GM12891 (cell line): Measurements from ENCODE around the gene IL18RAP.

Experiments used
- PAX5 ChIP-seq: IDR thresholded peaks from 2 replicates; pipeline ENCODE4 v1.6.1; 2011; ENCODE audit warnings: low read length, moderate library complexity, mild to moderate bottlenecking; ENCODE audit not compliant: insufficient read depth, severe bottlenecking
- POLR2A ChIP-seq: IDR thresholded peaks from 2 replicates; pipeline ENCODE4 v1.6.1; 2011; ENCODE audit warnings: low read depth, low read length, control low read depth
- POLR2AphosphoS5 ChIP-seq: IDR thresholded peaks from 2 replicates; pipeline ENCODE4 v1.6.1; 2011; ENCODE audit warnings: low read depth, low read length, control low read depth
- SPI1 ChIP-seq: IDR thresholded peaks from 2 replicates; pipeline ENCODE4 v1.6.1; 2011; ENCODE audit warnings: low read depth, low read length, control low read depth

- TF ChIP-seq POLR2A (no peak), PAX5 (no peak), SPI1 (no peak), POLR2AphosphoS5 (no peak)
Measured at GRCh38 chr2:102444233-102444632, 21.3 kb downstream of the IL18RAP start.
